HG03135 (cell line): Measurements from ENCODE around the gene TRIM17.

Experiments used
- ATAC-seq: cut with Tn5 transposase; IDR thresholded peaks from one replicate; pipeline ENCODE4 v1.9.1; 2021; ENCODE audit warnings: mild to moderate bottlenecking, moderate library complexity; ENCODE audit not compliant: unreplicated experiment

Gene TRIM17

GRCh38 chr1:228416217-228416933 is at the start of gene TRIM17:
TRIM17 (minus strand) TSS chr1:228416861; CDS start chr1:228415072, 1,789 bp downstream.
- ATAC-seq, result no peak

GRCh38 chr1:228465571-228466146 is 49.0 kb upstream of the TRIM17 start:
- no peak for ATAC-seq

GRCh38 chr1:228465141-228465540 is 48.5 kb upstream of the TRIM17 start:
- no peak for ATAC-seq

GRCh38 chr1:228464487-228464983 is 47.9 kb upstream of the TRIM17 start:
- peak; percentile 88 for ATAC-seq

- ATAC-seq, result peak; percentile 44
Observed at GRCh38 chr1:228463559-228464455, 47.1 kb upstream of the TRIM17 start.

- no peak for ATAC-seq
Observed at GRCh38 chr1:228463009-228463558, 46.4 kb upstream of the TRIM17 start.

- no peak for ATAC-seq
Observed at GRCh38 chr1:228462560-228462959, 45.9 kb upstream of the TRIM17 start.

- ATAC-seq, result no peak
Observed at GRCh38 chr1:228460821-228461220, 44.2 kb upstream of the TRIM17 start.

- ATAC-seq, result peak; percentile 31
Observed at GRCh38 chr1:228459091-228459993, 42.7 kb upstream of the TRIM17 start.

GRCh38 chr1:228457396-228458176 is 40.9 kb upstream of the TRIM17 start:
- peak; percentile 82 for ATAC-seq

GRCh38 chr1:228457017-228457395 is 40.3 kb upstream of the TRIM17 start:
- peak; percentile 10 for ATAC-seq

- no peak for ATAC-seq
Observed at GRCh38 chr1:228456252-228457016, 39.8 kb upstream of the TRIM17 start.

- ATAC-seq, result no peak
Observed at GRCh38 chr1:228455715-228456114, 39.1 kb upstream of the TRIM17 start.

- no peak for ATAC-seq
Observed at GRCh38 chr1:228454238-228454637, 37.6 kb upstream of the TRIM17 start.

- no peak for ATAC-seq
Observed at GRCh38 chr1:228453614-228454013, 37.0 kb upstream of the TRIM17 start.

- ATAC-seq, result no peak
Observed at GRCh38 chr1:228453022-228453560, 36.4 kb upstream of the TRIM17 start.

GRCh38 chr1:228452194-228453021 is 35.7 kb upstream of the TRIM17 start:
- ATAC-seq, result no peak
